Muscle of back (tissue), 11 donors: ENCODE measurements around the gene XPOT. TPM values are rescaled to one million over a fixed set of nuclear protein-coding genes. Genes with fewer than 3 reads are reported as not detected.

Experiments used
- DNase-seq, 3 donors: peaks; one replicate each; pipeline versions ENCODE4 v3.0.0 to v3.0.0-alpha.2; 2013
- polyA plus RNA-seq, 10 donors: library from polyadenylated mRNA; unstranded; fragments of 120-200 nt; gene quantifications; one replicate each; pipeline ENCODE4 v1.2.1, GENCODE V29; 2013; ENCODE audit not compliant: insufficient read length in 10 of 10

XPOT gene
- polyA plus RNA-seq, 10 donors = 37.4 to 55.0 (median 43.7) TPM

GRCh38 chr12:64461634-64462414, 57.6 kb downstream of the XPOT start:
- peak in 1 of 3 donors; percentile 88 for DNase-seq

GRCh38 chr12:64466178-64466577, 62.0 kb downstream of the XPOT start:
- DNase-seq = no peak

GRCh38 chr12:64468966-64469365, 64.8 kb downstream of the XPOT start:
- no peak for DNase-seq

GRCh38 chr12:64469455-64470142, 65.4 kb downstream of the XPOT start:
- DNase-seq = peak in 1 of 3 donors; percentile 22

GRCh38 chr12:64470495-64470894, 66.3 kb downstream of the XPOT start:
- DNase-seq = no peak

- DNase-seq = no peak
Measured at GRCh38 chr12:64473176-64473575, 69.0 kb downstream of the XPOT start.

GRCh38 chr12:64475518-64475917, 71.3 kb downstream of the XPOT start:
- DNase-seq = no peak

GRCh38 chr12:64476844-64477243, 72.7 kb downstream of the XPOT start:
- no peak for DNase-seq

- DNase-seq = no peak
Measured at GRCh38 chr12:64478661-64479060, 74.5 kb downstream of the XPOT start.

GRCh38 chr12:64480148-64480547, 76.0 kb downstream of the XPOT start:
- DNase-seq = peak in 1 of 3 donors; percentile 37

GRCh38 chr12:64486657-64487056, 82.5 kb downstream of the XPOT start:
- no peak for DNase-seq

GRCh38 chr12:64491718-64492117, 87.5 kb downstream of the XPOT start:
- no peak for DNase-seq

- no peak for DNase-seq
Measured at GRCh38 chr12:64493513-64493912, 89.3 kb downstream of the XPOT start.

- no peak for DNase-seq
Measured at GRCh38 chr12:64494998-64495729, 91.0 kb downstream of the XPOT start.

- no peak for DNase-seq
Measured at GRCh38 chr12:64496839-64497400, 92.7 kb downstream of the XPOT start.

- DNase-seq = no peak
Measured at GRCh38 chr12:64497484-64497883, 93.3 kb downstream of the XPOT start.

GRCh38 chr12:64497903-64498302, 93.7 kb downstream of the XPOT start:
- no peak for DNase-seq

- no peak for DNase-seq
Measured at GRCh38 chr12:64500394-64500793, 96.2 kb downstream of the XPOT start.
